Germinal center (tissue), 1 donor: Measurements from ENCODE around the gene WDFY1.

ENCODE experiments used
- DNase-seq: peaks from one replicate; pipeline ENCODE4 v3.0.0; 2012; ENCODE audit warnings: mixed read lengths, low spot score

The WDFY1 gene

GRCh38 chr2:223930103-223930976 lies 14.8 kb downstream of the WDFY1 start:
- no peak for DNase-seq

GRCh38 chr2:223929571-223930102 lies 15.5 kb downstream of the WDFY1 start:
- no peak for DNase-seq

GRCh38 chr2:223928113-223929006 lies 16.8 kb downstream of the WDFY1 start:
- no peak for DNase-seq

GRCh38 chr2:223925106-223925505 lies 20.0 kb downstream of the WDFY1 start:
- DNase-seq: no peak

- no peak for DNase-seq
Observed at GRCh38 chr2:223923976-223924375, 21.2 kb downstream of the WDFY1 start.

GRCh38 chr2:223922308-223922707 lies 22.8 kb downstream of the WDFY1 start:
- DNase-seq: no peak

GRCh38 chr2:223921204-223921603 lies 23.9 kb downstream of the WDFY1 start:
- DNase-seq: no peak

- no peak for DNase-seq
Observed at GRCh38 chr2:223920109-223920508, 25.0 kb downstream of the WDFY1 start.

- DNase-seq: no peak
Observed at GRCh38 chr2:223918671-223919134, 26.4 kb downstream of the WDFY1 start.

- DNase-seq: no peak
Observed at GRCh38 chr2:223916181-223916920, 28.8 kb downstream of the WDFY1 start.

GRCh38 chr2:223915071-223915470 lies 30.1 kb downstream of the WDFY1 start:
- DNase-seq: no peak

- DNase-seq: no peak
Observed at GRCh38 chr2:223914324-223914723, 30.8 kb downstream of the WDFY1 start.

GRCh38 chr2:223909001-223909741 lies 36.0 kb downstream of the WDFY1 start:
- no peak for DNase-seq

- DNase-seq: no peak
Observed at GRCh38 chr2:223908304-223908998, 36.7 kb downstream of the WDFY1 start.

- no peak for DNase-seq
Observed at GRCh38 chr2:223905996-223906395, 39.1 kb downstream of the WDFY1 start.

- DNase-seq: no peak
Observed at GRCh38 chr2:223901854-223902253, 43.3 kb downstream of the WDFY1 start.

GRCh38 chr2:223901311-223901710 lies 43.8 kb downstream of the WDFY1 start:
- DNase-seq: no peak

- no peak for DNase-seq
Observed at GRCh38 chr2:223900531-223900930, 44.6 kb downstream of the WDFY1 start.

GRCh38 chr2:223900066-223900465 lies 45.1 kb downstream of the WDFY1 start:
- DNase-seq: no peak

GRCh38 chr2:223897669-223898330 lies 47.3 kb downstream of the WDFY1 start:
- DNase-seq: no peak
